Upper lobe of right lung (tissue), 1 donor: ENCODE data around the gene IL1B. TPM values are rescaled to one million over a fixed set of nuclear protein-coding genes. Genes with fewer than 3 reads are reported as not detected.

Source experiments
- ATAC-seq: fragments of 200-7000 bp; cut with Tn5 transposase; one replicate; pipeline ENCODE4 v1.9.1; 2020; ENCODE audit warnings: mild to moderate bottlenecking, moderate library complexity
- DNase-seq: peaks from one replicate; pipeline ENCODE4 v3.0.0-alpha.2; 2020
- H3K27ac ChIP-seq: fragments of 200-600 bp; one replicate; pipeline ENCODE4 v1.8.0; 2022
- H3K27me3 ChIP-seq: fragments of 200-600 bp; one replicate; pipeline ENCODE4 v1.8.0; 2022; ENCODE audit warnings: mild to moderate bottlenecking
- H3K36me3 ChIP-seq: fragments of 200-600 bp; one replicate; pipeline ENCODE4 v1.8.0; 2022
- H3K4me1 ChIP-seq: fragments of 200-600 bp; one replicate; pipeline ENCODE4 v1.8.0; 2022
- H3K4me3 ChIP-seq: fragments of 200-600 bp; one replicate; pipeline ENCODE4 v1.8.0; 2022; ENCODE audit warnings: mild to moderate bottlenecking
- H3K9me3 ChIP-seq: fragments of 200-600 bp; one replicate; pipeline ENCODE4 v1.8.0; 2022
- intact Hi-C: fragments of 100-400 bp; cut with DNase I; formaldehyde crosslinking; loops from one replicate; pipeline ENCODE4 v1.11.0; 2022
- total RNA-seq: library from RNA; stranded (reverse); fragmentation: NEBNext Ultra II Directional; extraction: Animal tissue kit (Norgen Biotek cat#: 25700); gene quantifications from one replicate; pipeline ENCODE4 v1.2.1, GENCODE V29; 2021
- TF ChIP-seq, protein P1 (sequence below): fragments of 200-600 bp; IDR thresholded peaks from one replicate; pipeline ENCODE4 v1.8.0; 2022; ENCODE audit warnings: antibody characterized with exemption
- donor health status: DM: no; HTN: yes; CAD: no; lungs with severe emphysema.

IL1B gene
- total RNA-seq, 1 donor from 2014 or later, result 11.5 TPM

GRCh38 chr2:112792419-112792818, 44.2 kb downstream of the IL1B start:
- no peak for DNase-seq
- no peaks in the 10 kb centered on the region for H3K9me3 ChIP-seq
- H3K27ac ChIP-seq, result no peak overlapping the region
- peaks cover 12% of the 10 kb centered on the region for H3K4me1 ChIP-seq
- H3K27me3 ChIP-seq, result no peaks in the 10 kb centered on the region
- no peak overlapping the region for H3K4me3 ChIP-seq
- TF ChIP-seq, protein P1, sequence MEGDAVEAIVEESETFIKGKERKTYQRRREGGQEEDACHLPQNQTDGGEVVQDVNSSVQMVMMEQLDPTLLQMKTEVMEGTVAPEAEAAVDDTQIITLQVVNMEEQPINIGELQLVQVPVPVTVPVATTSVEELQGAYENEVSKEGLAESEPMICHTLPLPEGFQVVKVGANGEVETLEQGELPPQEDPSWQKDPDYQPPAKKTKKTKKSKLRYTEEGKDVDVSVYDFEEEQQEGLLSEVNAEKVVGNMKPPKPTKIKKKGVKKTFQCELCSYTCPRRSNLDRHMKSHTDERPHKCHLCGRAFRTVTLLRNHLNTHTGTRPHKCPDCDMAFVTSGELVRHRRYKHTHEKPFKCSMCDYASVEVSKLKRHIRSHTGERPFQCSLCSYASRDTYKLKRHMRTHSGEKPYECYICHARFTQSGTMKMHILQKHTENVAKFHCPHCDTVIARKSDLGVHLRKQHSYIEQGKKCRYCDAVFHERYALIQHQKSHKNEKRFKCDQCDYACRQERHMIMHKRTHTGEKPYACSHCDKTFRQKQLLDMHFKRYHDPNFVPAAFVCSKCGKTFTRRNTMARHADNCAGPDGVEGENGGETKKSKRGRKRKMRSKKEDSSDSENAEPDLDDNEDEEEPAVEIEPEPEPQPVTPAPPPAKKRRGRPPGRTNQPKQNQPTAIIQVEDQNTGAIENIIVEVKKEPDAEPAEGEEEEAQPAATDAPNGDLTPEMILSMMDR, result no peak
- intact Hi-C loops, result no loop called here
- no peaks in the 10 kb centered on the region for H3K36me3 ChIP-seq
- ATAC-seq, result no peak

DNA sequence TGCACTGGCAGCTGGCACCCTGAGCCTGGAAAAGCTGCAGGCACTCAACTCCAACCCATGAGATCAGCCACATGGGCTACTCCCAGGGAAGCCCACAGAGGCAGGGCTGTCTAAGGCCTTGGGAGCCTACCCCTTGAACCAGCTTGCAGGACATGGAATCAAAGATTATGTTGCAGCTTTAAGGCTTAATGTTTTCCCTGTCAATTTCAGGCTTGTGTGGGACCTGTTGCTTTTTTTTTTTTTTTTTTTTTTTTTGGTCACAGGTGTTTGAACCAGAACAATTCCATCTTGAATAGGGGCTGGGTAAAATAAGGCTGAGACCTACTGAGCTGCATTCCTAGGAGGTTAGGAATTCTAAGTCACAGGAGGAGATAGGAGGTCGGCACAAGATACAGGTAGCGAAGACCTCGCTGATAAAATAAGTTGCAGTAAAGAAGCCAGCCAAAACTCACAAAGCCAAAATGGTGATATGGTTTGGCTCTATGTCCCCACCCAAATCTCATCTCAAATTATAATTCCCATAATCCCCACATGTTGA, 44.8 kb downstream of the IL1B start:
- Histone ChIP-seq H3K27me3 (no peaks in the 10 kb centered on the region), H3K9me3 (no peaks in the 10 kb centered on the region), H3K27ac (no peak overlapping the region), H3K4me1 (peaks cover 12% of the 10 kb centered on the region), H3K4me3 (no peak overlapping the region), H3K36me3 (no peaks in the 10 kb centered on the region)
- TF ChIP-seq, protein P1, result no peak
- intact Hi-C loops, result no loop called here
- ATAC-seq (no peak), DNase-seq (no peak)

GRCh38 chr2:112791019-112791418, 45.6 kb downstream of the IL1B start:
- Histone ChIP-seq H3K9me3 (no peaks in the 10 kb centered on the region), H3K4me1 (peaks cover 12% of the 10 kb centered on the region), H3K4me3 (no peak overlapping the region), H3K36me3 (no peaks in the 10 kb centered on the region), H3K27me3 (no peaks in the 10 kb centered on the region), H3K27ac (no peak overlapping the region)
- no peak for ATAC-seq
- TF ChIP-seq, protein P1, result no peak
- intact Hi-C loops, result no loop called here
- DNase-seq, result no peak

DNA sequence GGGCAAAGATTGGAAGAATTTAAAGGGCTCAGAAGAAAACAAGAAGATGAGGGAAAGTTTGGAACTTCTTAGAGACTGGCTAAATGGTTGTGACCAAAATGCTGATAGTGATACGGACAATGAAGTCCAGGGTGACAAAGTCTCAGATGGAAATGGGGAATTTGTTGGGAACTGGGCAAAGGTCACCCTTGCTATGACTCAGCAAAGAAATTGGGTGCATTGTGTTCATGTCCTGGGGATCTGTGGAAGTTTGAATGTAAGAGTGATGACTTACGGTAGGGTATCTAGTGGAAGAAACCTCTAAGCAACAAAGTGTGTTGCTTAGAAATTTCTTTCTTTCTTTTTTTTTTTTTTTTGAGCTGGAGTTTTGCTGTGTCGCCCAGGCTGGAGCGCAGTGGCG, 46.3 kb downstream of the IL1B start:
- no peaks in the 10 kb centered on the region for H3K36me3 ChIP-seq
- intact Hi-C loops, result no loop called here
- no peaks in the 10 kb centered on the region for H3K27me3 ChIP-seq
- H3K4me1 ChIP-seq, result peaks cover 12% of the 10 kb centered on the region
- H3K9me3 ChIP-seq, result no peaks in the 10 kb centered on the region
- H3K27ac ChIP-seq, result no peak overlapping the region
- DNase-seq, result no peak
- TF ChIP-seq, protein P1, result no peak
- no peak overlapping the region for H3K4me3 ChIP-seq
- ATAC-seq, result no peak

- H3K4me3 ChIP-seq, result no peak overlapping the region
- TF ChIP-seq, protein P1, result no peak
- intact Hi-C loops, result no loop called here
- no peak for DNase-seq
- no peak for ATAC-seq
- no peak overlapping the region for H3K27ac ChIP-seq
- no peaks in the 10 kb centered on the region for H3K36me3 ChIP-seq
- H3K9me3 ChIP-seq, result no peaks in the 10 kb centered on the region
- H3K4me1 ChIP-seq, result peaks cover 5% of the 10 kb centered on the region
- no peaks in the 10 kb centered on the region for H3K27me3 ChIP-seq
Measured at GRCh38 chr2:112789186-112789585, 47.4 kb downstream of the IL1B start.

DNA sequence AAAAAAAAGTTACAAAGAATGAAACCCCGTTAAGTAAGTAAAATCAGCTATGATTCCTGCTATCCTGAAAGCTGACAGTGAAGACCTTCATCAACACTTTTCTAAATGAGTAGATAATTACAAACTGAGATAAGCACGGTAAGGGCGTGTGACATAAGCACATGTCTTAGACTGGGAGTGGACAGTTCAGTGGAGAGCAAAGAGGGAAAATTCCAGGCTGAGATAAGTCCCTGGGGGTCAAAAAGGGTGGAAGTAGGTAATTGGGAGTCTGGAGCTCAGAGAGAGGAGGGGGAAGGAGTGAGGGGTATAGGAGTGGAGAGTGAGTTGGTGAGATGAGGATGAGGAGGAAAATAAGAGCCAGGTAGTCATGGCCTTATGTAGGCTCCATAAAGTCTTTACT, 47.9 kb downstream of the IL1B start:
- Histone ChIP-seq H3K9me3 (no peaks in the 10 kb centered on the region), H3K27ac (no peak overlapping the region), H3K4me3 (no peak overlapping the region), H3K4me1 (no peaks in the 10 kb centered on the region), H3K36me3 (no peaks in the 10 kb centered on the region), H3K27me3 (no peaks in the 10 kb centered on the region)
- TF ChIP-seq, protein P1, result no peak
- DNase-seq (no peak), ATAC-seq (no peak)
- intact Hi-C loops, result no loop called here
